Stimulated activated CD8-positive, alpha-beta memory T cell treated with anti-CD3 and anti-CD28 coated beads, Interleukin-4, amount 100 ng/mL, for 24 hours (primary cell): ENCODE data around the gene ZFP62.
"Not testable (repeated sequence)": the region's sequence is repeated elsewhere in the genome, so short reads cannot be mapped to it uniquely, and the experiment has no call there.

Experiments used
- DNase-seq: peaks from one replicate; pipeline ENCODE4 v3.0.0-alpha.2; 2020; ENCODE audit warnings: low read depth

The ZFP62 gene

GRCh38 chr5:180830253-180831138 is 30.6 kb downstream of the ZFP62 start:
- peak; percentile 61 for DNase-seq

- no peak for DNase-seq
These were observed 31.4 kb downstream of the ZFP62 start for GRCh38 chr5:180829726-180830125.

GRCh38 chr5:180828756-180829531 is 32.1 kb downstream of the ZFP62 start:
- not testable (repeated sequence) for DNase-seq

GRCh38 chr5:180827374-180827773 is 33.7 kb downstream of the ZFP62 start:
- not testable (repeated sequence) for DNase-seq

DNA sequence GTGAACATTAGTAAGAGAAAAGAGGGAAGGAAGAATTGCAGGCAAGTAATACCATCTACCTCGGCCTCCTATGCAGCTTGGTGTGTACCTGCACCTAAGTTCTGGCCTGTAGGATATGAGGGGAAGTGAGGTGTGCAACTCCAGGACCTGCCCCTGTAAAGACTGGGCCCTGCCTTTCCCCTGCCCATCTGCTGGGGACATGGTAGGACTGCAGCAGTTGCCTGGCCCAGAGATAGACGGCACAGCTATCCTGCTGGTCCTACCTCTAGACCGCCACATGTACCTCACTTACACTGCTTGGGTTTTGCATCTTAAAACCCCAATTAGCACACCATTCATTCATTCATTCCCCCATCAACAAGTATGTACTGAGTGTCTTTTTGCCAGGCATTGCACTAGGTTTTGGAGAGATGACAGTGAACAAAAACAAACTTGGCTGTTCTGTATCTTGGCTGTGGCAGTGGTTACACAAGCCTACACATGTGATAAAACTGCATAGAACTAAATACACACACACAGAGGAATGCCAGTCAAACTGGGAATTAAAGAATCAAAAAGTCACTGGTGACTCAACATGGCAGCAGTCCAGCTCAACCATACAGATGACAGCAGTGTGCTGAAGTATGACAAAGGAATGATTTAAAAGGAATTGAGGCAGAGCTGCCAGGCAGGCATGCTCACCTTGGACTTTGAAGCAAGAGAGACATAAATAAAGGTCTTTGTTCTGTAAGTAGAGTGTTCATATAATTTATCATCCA is 35.1 kb downstream of the ZFP62 start:
- no peak for DNase-seq

GRCh38 chr5:180824630-180825476 is 36.2 kb downstream of the ZFP62 start:
- DNase-seq = no peak

DNA sequence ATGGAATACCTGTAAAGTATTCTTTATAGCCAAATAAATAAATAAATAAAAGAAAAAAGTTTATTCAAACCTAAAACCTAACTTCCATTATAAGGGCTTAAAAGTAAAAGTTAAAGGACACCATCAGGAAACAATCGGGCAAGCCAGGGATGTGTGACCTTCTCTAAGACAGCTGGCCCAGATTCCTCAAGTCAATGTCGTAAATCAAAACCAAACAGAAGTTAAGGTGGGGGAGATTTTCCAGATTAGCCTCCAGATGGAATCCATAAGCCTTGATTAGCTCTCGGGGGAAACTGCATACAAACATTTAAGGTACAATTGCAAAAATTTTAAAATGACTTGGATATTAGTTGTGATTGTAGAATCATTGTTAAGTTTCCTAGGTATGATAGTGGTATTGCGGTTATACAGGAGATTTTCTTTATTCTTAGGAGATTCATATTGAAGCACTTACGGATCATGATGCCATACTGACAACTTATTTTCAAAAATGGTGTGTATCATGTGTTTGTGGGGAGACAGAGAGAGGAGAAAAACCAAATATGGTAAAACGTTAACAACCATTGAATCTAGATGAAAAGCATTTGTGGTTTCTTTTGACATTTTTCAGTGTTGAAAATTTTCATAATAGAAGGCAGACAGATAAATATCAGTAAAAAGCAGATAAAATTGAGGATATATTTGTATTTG is 37.0 kb downstream of the ZFP62 start:
- DNase-seq = no peak

- DNase-seq = no peak
These were observed 37.7 kb downstream of the ZFP62 start for GRCh38 chr5:180823346-180823745.

DNA sequence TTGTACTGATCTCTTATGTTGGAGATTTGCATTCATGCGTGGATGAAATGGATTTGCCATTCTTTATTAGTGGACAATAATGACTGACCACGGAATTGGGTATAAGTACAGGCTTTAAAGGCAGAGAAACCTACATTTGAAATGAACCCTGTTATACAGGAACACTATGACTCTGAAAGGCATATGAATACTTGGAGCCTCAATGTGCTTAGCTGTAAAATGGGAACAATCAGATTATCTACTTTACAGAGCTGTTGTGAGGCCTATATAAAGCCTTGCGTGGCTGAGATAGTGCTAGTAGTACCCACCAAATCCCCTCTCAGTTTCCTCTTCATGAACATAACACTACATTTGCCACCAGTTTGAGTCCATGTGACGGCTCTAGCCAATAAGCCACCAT is 39.5 kb downstream of the ZFP62 start:
- DNase-seq = no peak

- no peak for DNase-seq
These were observed 40.2 kb downstream of the ZFP62 start for GRCh38 chr5:180820788-180821321.

DNA sequence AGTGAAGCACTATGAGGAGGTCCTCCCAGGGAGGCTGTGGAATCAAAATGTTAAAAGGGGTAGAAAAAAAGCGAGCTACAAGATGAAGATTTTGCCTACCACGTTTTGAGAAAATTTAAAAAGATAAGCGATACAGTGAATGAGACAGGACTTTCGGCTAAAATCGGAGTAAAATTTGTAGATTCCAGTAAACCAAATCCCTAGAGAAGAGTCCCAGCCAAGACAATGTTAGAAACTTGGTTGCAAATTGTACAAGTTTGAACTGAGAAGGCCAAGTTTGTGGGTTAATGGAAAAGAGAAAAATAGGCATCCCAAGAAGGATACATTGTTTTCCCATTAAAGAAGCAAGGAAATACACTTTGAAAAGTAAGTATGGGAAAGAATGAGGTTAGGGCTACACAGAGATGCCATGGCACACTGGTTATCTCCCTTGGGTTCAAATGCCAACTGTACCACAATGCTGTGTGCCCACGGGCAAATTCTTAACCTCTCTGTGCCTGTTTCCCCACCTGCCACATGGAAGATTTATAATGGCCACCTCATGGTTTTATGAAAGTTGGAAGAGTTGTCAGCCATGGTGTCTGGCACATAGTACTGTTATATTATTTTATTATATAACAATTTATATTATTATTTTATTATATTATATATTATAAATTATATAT is 42.3 kb downstream of the ZFP62 start:
- DNase-seq = no peak

DNA sequence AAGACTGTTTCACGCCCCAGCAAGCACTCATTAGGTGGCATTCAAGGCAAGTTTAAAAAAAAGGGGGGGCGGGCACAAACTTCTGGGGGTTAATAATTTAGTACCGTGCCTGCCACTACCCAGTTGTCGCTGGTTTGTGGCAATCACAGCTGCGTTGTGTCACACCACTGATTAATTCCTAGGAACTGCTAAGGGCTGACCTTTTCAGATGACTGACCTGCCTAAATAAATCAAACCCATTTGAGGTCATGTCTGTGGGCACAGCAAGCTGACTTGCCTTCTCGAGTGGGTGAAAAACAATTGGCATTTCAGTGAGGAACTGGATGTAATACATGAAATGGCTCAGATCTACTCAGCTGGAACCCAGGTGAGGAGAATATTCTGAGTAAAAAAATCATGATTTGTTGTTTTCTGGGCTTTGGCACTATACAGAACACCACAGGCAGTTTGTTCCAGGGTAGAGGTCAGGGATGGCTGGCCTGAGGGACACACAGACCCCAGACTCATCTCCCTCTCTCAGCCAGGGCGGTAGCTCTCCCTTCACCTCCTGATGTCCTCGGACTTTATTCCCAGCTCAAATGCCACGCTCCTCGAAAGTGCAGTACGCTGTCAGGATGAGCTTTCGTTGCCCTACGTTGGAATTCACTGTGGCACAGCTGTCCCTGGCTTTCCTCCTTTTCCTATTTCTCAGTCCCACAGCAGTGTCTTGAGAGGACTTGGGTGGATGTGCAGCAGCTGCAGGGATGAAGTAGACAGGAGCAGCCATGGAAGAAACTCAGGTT is 43.0 kb downstream of the ZFP62 start:
- DNase-seq = no peak

DNA sequence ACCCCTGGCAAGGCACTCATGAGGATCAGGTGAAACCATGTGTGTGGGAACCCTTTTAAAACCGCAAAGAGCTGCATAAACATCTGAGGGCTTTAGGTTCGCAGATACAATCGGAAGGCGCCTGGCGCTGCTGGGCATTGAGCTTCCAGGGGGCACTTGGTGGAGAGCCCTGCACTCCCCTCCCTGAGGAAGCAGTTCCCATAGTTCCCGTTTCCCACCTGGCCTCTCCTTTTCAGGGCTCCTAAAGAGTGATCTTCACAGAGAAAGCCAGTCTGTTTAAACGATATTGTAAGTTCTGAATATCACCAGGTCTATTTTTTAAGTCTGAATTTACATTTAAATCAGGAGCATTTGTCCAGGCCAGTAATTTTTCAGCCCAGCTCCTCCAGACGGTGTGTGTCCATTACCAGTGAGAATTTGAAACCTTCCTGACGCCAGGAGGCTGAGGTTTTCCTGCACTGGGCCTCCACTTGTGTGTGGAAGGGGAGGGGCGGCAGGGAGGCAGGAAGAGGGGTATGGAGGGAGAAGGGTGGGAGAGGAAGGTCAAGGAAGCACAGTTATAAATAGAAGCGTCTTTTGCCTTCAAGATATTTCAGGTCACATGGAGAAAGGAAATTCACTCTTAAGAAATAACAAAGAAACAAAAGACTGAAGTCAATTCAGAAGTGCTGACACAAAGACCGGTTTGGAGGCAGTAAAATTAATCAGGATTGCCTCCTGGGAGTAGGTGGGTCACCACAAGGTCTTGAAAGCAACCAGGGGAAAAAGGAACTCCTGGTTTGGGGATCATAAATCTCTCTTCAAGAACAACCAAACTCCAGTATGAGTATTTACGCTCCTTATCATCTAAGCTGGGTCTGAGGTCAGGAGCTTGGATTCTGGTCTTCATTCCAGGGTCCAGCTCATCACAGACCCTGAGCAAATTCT is 44.2 kb downstream of the ZFP62 start:
- no peak for DNase-seq

DNA sequence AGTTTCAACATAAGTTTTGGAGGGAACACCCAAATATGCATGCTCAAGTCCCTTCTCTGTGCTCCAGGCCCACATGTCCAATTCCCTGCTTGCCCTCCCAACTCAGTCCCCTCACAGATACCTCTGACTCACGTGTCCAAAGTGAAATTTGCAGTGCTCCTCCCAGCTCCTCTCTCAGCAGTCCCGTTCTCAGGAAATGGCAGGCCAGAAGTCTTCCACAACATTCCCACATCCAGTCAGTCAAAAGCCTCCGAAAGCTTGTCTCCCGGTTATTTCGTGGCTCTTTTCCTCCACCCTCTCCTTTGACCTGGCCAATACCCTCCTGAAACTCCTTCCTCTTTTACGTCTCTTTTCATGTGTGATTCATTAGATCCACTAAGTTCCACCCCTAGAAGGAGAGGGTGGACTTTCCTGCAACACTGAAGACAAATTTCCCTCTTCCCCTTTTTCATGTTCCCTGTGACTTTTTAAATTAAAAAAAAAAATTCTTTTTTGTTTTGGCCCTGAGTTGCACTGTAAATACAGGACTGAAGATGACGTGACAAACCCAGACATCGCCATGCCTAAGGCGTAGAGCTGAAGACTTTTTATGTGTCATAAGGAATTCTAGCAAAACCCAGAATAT is 45.7 kb downstream of the ZFP62 start:
- DNase-seq = no peak

DNA sequence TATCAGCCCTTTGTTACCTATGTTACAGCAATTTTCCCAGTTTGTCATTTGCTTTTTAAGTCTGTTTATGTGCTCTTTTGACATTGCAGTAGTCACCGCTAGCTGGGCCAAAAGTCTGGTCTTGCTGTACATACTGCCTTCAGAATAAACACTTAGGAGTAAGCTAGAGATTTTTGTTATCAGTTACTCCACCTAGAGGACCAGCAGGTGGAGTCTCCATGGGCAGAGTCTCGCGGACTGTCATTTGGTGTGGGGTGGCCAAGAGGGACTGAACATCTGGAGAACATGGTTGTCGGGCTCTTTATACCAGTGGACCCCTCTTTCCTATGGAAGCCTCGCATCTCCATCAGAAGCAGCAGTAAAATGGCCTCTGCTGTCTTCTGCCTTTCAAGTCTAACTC is 47.7 kb downstream of the ZFP62 start:
- DNase-seq = no peak

DNA sequence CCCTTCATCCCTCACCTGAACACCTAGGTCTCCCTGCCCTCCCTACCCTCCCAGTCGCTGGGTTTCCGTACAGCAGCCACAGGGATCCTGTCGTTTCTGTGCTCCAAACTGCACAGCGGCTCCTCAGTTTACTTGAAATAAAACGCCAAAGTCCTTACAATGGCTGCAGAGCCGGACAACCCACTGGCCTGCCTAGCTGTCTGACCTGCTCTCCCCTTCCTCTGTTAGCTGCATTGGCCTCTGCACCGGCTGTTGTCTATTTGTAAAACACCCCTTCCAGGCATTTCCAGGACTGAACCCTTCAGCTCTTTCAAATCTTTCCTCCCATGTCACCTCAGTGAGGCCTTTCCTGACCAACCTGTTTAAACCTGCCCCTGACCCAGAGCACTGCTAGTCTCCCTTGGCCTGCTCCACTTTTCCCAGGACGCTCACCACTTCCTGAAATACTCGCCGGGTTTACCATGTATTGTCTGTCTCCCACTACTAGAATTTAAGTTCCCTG is 49.4 kb downstream of the ZFP62 start:
- DNase-seq = no peak

DNA sequence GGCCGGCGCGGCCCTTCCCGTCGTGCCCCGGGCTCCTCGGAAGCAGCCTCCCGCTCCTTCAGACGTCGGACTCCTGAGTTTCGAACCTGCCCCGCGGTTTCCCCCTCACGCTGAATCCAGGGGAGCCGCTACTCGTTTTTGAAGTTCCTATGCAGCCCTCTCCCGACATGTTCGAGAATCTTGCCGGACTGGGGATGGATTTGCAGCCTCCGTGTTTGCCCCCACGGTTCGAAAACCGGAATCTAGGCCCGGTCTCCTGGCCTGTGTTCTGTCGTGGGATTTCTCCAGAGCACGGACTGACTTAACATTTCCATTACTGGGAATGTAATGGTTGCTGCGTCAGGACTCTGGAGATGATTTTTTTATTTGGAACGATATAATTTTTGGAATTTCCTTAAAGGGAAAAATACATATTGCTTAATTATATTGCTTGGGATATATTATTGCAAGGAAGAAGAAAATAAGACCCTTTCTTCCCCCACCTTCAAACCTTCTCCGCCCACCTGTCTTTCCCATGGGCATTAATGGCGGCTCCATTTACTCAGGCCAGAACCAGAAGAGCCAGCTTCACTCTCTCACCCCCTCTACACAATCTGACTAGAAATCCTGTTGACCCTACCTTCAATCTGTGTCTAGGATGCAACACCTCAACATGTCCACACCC is 50.0 kb downstream of the ZFP62 start:
- peak; percentile 40 for DNase-seq
